ENCODE results near the gene KNDC1. TPM values are rescaled to one million over a fixed set of nuclear protein-coding genes. Genes with fewer than 3 reads are reported as not detected.

The KNDC1 gene
- polyA plus RNA-seq, 6 donors from 2014 or later = 0.04 to 0.08 (median 0.08) TPM; not detected in 3

- Mint-ChIP-seq H3K36me3 (no peaks in the 10 kb centered on the region), H3K4me3 (peak overlapping the region; percentile 66 to 93 (median 84)), H3K4me1 (peaks cover 15 to 40% (median 20%) of the 10 kb centered on the region in 3 donors), H3K27ac (peak overlapping the region in 3 of 6 donors; percentile 34 to 88 (median 87)), H3K9me3 (no peaks in the 10 kb centered on the region), H3K27me3 (peaks cover 12 to 47% (median 21%) of the 10 kb centered on the region in 3 donors)
- DNase-seq (no peak), ATAC-seq (ENCODE audit: low read depth in 2 of 2) (peak; percentile 10 to 20)
These were observed 75.3 kb downstream of the KNDC1 start for GRCh38 chr10:133235265-133235855.

- H3K9me3 Mint-ChIP-seq = no peaks in the 10 kb centered on the region
- H3K4me3 Mint-ChIP-seq = peak overlapping the region; percentile 66 to 93 (median 84)
- no peak for DNase-seq
- peak; percentile 37 for ATAC-seq (ENCODE audit: low read depth in 2 of 2)
- peaks cover 16 to 45% (median 25%) of the 10 kb centered on the region in 3 donors for H3K4me1 Mint-ChIP-seq
- peaks cover 12 to 47% (median 25%) of the 10 kb centered on the region in 3 donors for H3K27me3 Mint-ChIP-seq
- H3K36me3 Mint-ChIP-seq = no peaks in the 10 kb centered on the region
- peak overlapping the region in 2 of 6 donors; percentile 87 to 88 for H3K27ac Mint-ChIP-seq
These were observed 75.9 kb downstream of the KNDC1 start for GRCh38 chr10:133235932-133236331.

GRCh38 chr10:133236401-133237240, 76.6 kb downstream of the KNDC1 start:
- Mint-ChIP-seq H3K36me3 (no peaks in the 10 kb centered on the region), H3K9me3 (no peaks in the 10 kb centered on the region), H3K27ac (no peak overlapping the region), H3K4me1 (peaks cover 12 to 48% (median 29%) of the 10 kb centered on the region in 3 donors), H3K4me3 (peak overlapping the region in 3 of 8 donors; percentile 5 to 72 (median 26)), H3K27me3 (peaks cover 6 to 40% (median 26%) of the 10 kb centered on the region in 3 donors)
- DNase-seq (no peak), ATAC-seq (ENCODE audit: low read depth in 2 of 2) (no peak)

GRCh38 chr10:133237241-133237587, 77.2 kb downstream of the KNDC1 start:
- no peaks in the 10 kb centered on the region for H3K9me3 Mint-ChIP-seq
- peak overlapping the region in 1 of 6 donors; percentile 59 for H3K27ac Mint-ChIP-seq
- peaks cover 12 to 53% (median 34%) of the 10 kb centered on the region in 3 donors for H3K4me1 Mint-ChIP-seq
- H3K4me3 Mint-ChIP-seq = peak overlapping the region in 7 of 8 donors; percentile 12 to 86 (median 72)
- ATAC-seq (ENCODE audit: low read depth in 2 of 2) (no peak), DNase-seq (no peak)
- no peaks in the 10 kb centered on the region for H3K36me3 Mint-ChIP-seq
- peaks cover 0 to 34% (median 26%) of the 10 kb centered on the region in 3 donors for H3K27me3 Mint-ChIP-seq

GRCh38 chr10:133237588-133238465, 77.8 kb downstream of the KNDC1 start, which contains the start of gene VENTX:
Gene VENTX, plus strand, starts transcription at chr10:133237855. Its CDS starts 60 bp downstream, at chr10:133237915.
- ATAC-seq (ENCODE audit: low read depth in 2 of 2) = no peak
- Mint-ChIP-seq H3K27ac (peak within 1 kb of the TSS in 2 of 6 donors; percentile 19 to 59), H3K9me3 (no peaks in the 10 kb centered on the region)

GRCh38 chr10:133238466-133238804, 78.4 kb downstream of the KNDC1 start:
- Mint-ChIP-seq H3K36me3 (no peaks in the 10 kb centered on the region), H3K4me1 (peaks cover 21 to 65% (median 43%) of the 10 kb centered on the region in 3 donors), H3K9me3 (no peaks in the 10 kb centered on the region), H3K27ac (no peak overlapping the region), H3K4me3 (peak overlapping the region in 2 of 8 donors; percentile 30 to 43), H3K27me3 (peaks cover 0 to 33% (median 26%) of the 10 kb centered on the region in 3 donors)
- no peak for DNase-seq
- no peak for ATAC-seq (ENCODE audit: low read depth in 2 of 2)

More at GRCh38 chr10:133237588-133238465, 77.8 kb downstream of the KNDC1 start, which contains the start of gene VENTX:
- Mint-ChIP-seq H3K4me3 (peak within 1 kb of the TSS; percentile 30 to 86 (median 68)), H3K36me3 (no peaks in the 10 kb centered on the region), H3K27me3 (peaks cover 0 to 33% (median 26%) of the 10 kb centered on the region in 3 donors), H3K4me1 (peaks cover 16 to 59% (median 40%) of the 10 kb centered on the region in 3 donors)
- DNase-seq = no peak

- Mint-ChIP-seq H3K4me1 (peaks cover 21 to 67% (median 40%) of the 10 kb centered on the region in 3 donors), H3K27ac (no peak overlapping the region), H3K27me3 (peaks cover 0 to 31% (median 20%) of the 10 kb centered on the region in 3 donors), H3K9me3 (no peaks in the 10 kb centered on the region), H3K36me3 (no peaks in the 10 kb centered on the region), H3K4me3 (peak overlapping the region in 1 of 8 donors; percentile 29)
- DNase-seq (no peak), ATAC-seq (ENCODE audit: low read depth in 2 of 2) (no peak)
These were observed 80.0 kb downstream of the KNDC1 start for GRCh38 chr10:133239990-133240389.

GRCh38 chr10:133241501-133242205, 81.6 kb downstream of the KNDC1 start:
- Mint-ChIP-seq H3K4me1 (peaks cover 15 to 57% (median 35%) of the 10 kb centered on the region in 3 donors), H3K4me3 (peak overlapping the region; percentile 80 to 96 (median 89)), H3K36me3 (no peaks in the 10 kb centered on the region), H3K27ac (peak overlapping the region; percentile 66 to 95 (median 87)), H3K27me3 (peaks cover 0 to 21% (median 15%) of the 10 kb centered on the region in 3 donors), H3K9me3 (no peaks in the 10 kb centered on the region)
- peak; percentile 62 to 64 for ATAC-seq (ENCODE audit: low read depth in 2 of 2)
- DNase-seq = peak; percentile 55

GRCh38 chr10:133242611-133243356, 82.8 kb downstream of the KNDC1 start:
- H3K4me1 Mint-ChIP-seq = peaks cover 18 to 59% (median 40%) of the 10 kb centered on the region in 3 donors
- no peak for ATAC-seq (ENCODE audit: low read depth in 2 of 2)
- peaks cover 7 to 25% (median 15%) of the 10 kb centered on the region in 3 donors for H3K27me3 Mint-ChIP-seq
- peak overlapping the region; percentile 24 to 89 (median 76) for H3K4me3 Mint-ChIP-seq
- peak overlapping the region in 2 of 6 donors; percentile 45 to 73 for H3K27ac Mint-ChIP-seq
- no peaks in the 10 kb centered on the region for H3K9me3 Mint-ChIP-seq
- H3K36me3 Mint-ChIP-seq = no peaks in the 10 kb centered on the region
- DNase-seq = no peak

- Mint-ChIP-seq H3K27me3 (peaks cover 8 to 21% (median 13%) of the 10 kb centered on the region in 3 donors), H3K9me3 (no peaks in the 10 kb centered on the region), H3K4me3 (no peak overlapping the region), H3K27ac (no peak overlapping the region), H3K36me3 (no peaks in the 10 kb centered on the region), H3K4me1 (peaks cover 18 to 57% (median 40%) of the 10 kb centered on the region in 3 donors)
- DNase-seq (no peak), ATAC-seq (ENCODE audit: low read depth in 2 of 2) (no peak)
These were observed 83.6 kb downstream of the KNDC1 start for GRCh38 chr10:133243593-133243992.

GRCh38 chr10:133245439-133246235, 85.6 kb downstream of the KNDC1 start:
- H3K36me3 Mint-ChIP-seq = peaks cover 0 to 8% of the 10 kb centered on the region in 2 donors
- H3K4me1 Mint-ChIP-seq = peaks cover 28 to 47% (median 32%) of the 10 kb centered on the region in 3 donors
- no peak for ATAC-seq (ENCODE audit: low read depth in 2 of 2)
- H3K9me3 Mint-ChIP-seq = peaks cover 0 to 2% (median 0%) of the 10 kb centered on the region in 7 donors
- no peak for DNase-seq
- H3K27ac Mint-ChIP-seq = peak overlapping the region in 1 of 6 donors; percentile 65
- H3K27me3 Mint-ChIP-seq = peaks cover 15 to 28% (median 21%) of the 10 kb centered on the region in 3 donors
- H3K4me3 Mint-ChIP-seq = no peak overlapping the region

Data from naive B cell (primary cell).